GM12878 (cell line): ENCODE measurements around the gene TRIM26.

Source experiments
- EP300 ChIP-seq, 2 experiments: fragments of 150-350 bp in 1 of 2; IDR thresholded peaks; 2 replicates each; pipeline ENCODE4 v1.6.1; 2011 to 2012; ENCODE audit warnings: low read depth in 2 of 2, low read length in 2 of 2, borderline replicate concordance in 1 of 2, improper control_type of control experiment in 1 of 2, inconsistent platforms in 1 of 2; ENCODE audit not compliant: control insufficient read depth in 1 of 2
- SREBF1 ChIP-seq: IDR thresholded peaks from 2 replicates; pipeline ENCODE4 v1.6.1; 2012; ENCODE audit warnings: mild to moderate bottlenecking, low read length
- TF ChIP-seq, protein P1 (sequence below), 3 experiments: IDR thresholded peaks in 2 of 3; conservative IDR thresholded peaks in 1 of 3; 2 replicates each; pipeline ENCODE4 v1.5.1; 2011; ENCODE audit warnings: low read depth in 3 of 3, low read length in 3 of 3, mild to moderate bottlenecking in 3 of 3, control low read depth in 2 of 3, moderate library complexity in 2 of 3, inconsistent platforms in 1 of 3, mixed read lengths in 1 of 3; ENCODE audit not compliant: control insufficient read depth in 2 of 3, insufficient read depth in 1 of 3; ENCODE audit errors: extremely low read depth in 1 of 3

DNA sequence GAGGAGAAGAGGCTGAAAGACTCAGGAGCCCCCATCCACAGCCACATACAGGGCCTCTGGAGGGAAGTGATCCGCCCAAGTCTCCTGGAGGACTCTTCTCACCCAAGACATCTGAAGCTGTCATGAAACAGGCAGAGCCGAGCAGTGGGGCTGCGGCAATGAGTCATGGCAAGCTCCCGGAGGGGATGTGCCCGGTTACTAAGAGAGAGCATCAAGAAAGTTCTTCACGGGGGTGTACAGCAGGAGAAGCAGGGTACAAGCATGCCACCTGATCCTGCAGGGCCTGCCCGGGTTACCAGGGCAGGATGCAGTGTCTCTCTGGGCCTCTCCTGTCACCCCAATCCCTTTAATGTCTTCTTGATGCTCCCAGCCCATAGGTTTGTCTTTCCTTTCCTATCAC, 21.1 kb downstream of the TRIM26 start:
- TF ChIP-seq SREBF1: no peak
- TF ChIP-seq, protein P1, sequence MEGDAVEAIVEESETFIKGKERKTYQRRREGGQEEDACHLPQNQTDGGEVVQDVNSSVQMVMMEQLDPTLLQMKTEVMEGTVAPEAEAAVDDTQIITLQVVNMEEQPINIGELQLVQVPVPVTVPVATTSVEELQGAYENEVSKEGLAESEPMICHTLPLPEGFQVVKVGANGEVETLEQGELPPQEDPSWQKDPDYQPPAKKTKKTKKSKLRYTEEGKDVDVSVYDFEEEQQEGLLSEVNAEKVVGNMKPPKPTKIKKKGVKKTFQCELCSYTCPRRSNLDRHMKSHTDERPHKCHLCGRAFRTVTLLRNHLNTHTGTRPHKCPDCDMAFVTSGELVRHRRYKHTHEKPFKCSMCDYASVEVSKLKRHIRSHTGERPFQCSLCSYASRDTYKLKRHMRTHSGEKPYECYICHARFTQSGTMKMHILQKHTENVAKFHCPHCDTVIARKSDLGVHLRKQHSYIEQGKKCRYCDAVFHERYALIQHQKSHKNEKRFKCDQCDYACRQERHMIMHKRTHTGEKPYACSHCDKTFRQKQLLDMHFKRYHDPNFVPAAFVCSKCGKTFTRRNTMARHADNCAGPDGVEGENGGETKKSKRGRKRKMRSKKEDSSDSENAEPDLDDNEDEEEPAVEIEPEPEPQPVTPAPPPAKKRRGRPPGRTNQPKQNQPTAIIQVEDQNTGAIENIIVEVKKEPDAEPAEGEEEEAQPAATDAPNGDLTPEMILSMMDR (IDR thresholded peaks at IDR 0.05 in 2 of 3, conservative IDR thresholded peaks at IDR 0.05 in 1 of 3; ENCODE audit: control insufficient read depth in 2 of 3, extremely low read depth in 1 of 3, insufficient read depth in 1 of 3, low read depth in 3 of 3, low read length in 3 of 3): no peak
- TF ChIP-seq EP300 (IDR thresholded peaks at IDR 0.05; ENCODE audit: borderline replicate concordance in 1 of 2, control insufficient read depth in 1 of 2, low read depth in 2 of 2, low read length in 2 of 2): no peak
